Panc1 (cell line): Measurements from ENCODE around the gene ST8SIA6. TPM values are rescaled to one million over a fixed set of nuclear protein-coding genes. Genes with fewer than 3 reads are reported as not detected.
"Not testable (repeated sequence)": the region's sequence is repeated elsewhere in the genome, so short reads cannot be mapped to it uniquely, and the experiment has no call there.

Experiments
- ATAC-seq: fragments of 200-7000 bp; cut with Tn5 transposase; 2 replicates; pipeline ENCODE4 v1.9.1; 2020; ENCODE audit warnings: mild to moderate bottlenecking, moderate library complexity
- BruUV-seq: library from RNA; stranded (reverse); fragments of 400-500 nt; replicated peaks from 2 replicates; lab custom pipeline; 2021; lab: Mats Ljungman, UMichigan
- CTCF ChIA-PET: fragments of 300-600 bp; sonication (Branson Sonifier 250); formaldehyde crosslinking; loops from one replicate; lab custom pipeline; 2022; ENCODE audit warnings: antibody characterized with exemption; lab: Charles Lee
- POLR2A ChIA-PET: fragments of 300-600 bp; sonication (Branson Sonifier 250); formaldehyde crosslinking; loops from one replicate; lab custom pipeline; 2022; ENCODE audit warnings: antibody characterized with exemption; lab: Charles Lee
- DNase-seq: peaks from one replicate; pipeline ENCODE4 v3.0.0-alpha.2; 2010; ENCODE audit warnings: low read depth, low spot score
- H3K27ac ChIP-seq: 2 replicates; pipeline ENCODE4 v1.5.1; 2011; ENCODE audit warnings: mild to moderate bottlenecking, low read length, inconsistent platforms
- H3K27me3 ChIP-seq: fragments of 200-500 bp; sonication (Bioruptor generic); 2 replicates; pipeline ENCODE4 v1.6.0; 2014; ENCODE audit warnings: low read length, inconsistent platforms; ENCODE audit not compliant: control insufficient read depth, insufficient read depth
- H3K36me3 ChIP-seq: fragments of 200-500 bp; sonication (Bioruptor generic); 2 replicates; pipeline ENCODE4 v1.5.1; 2014; ENCODE audit warnings: inconsistent platforms, mild to moderate bottlenecking, low read length, moderate library complexity; ENCODE audit not compliant: control insufficient read depth, insufficient read depth
- H3K4me1 ChIP-seq: 2 replicates; pipeline ENCODE4 v1.5.1; 2011; ENCODE audit warnings: inconsistent platforms, mild to moderate bottlenecking, low read length, moderate library complexity; ENCODE audit not compliant: control insufficient read depth, insufficient read depth
- H3K4me3 ChIP-seq, 2 experiments: 2 replicates each; pipeline ENCODE4 v1.5.1; 2011 to 2012; ENCODE audit warnings: low read depth in 2 of 2, low read length in 2 of 2, mild to moderate bottlenecking in 2 of 2, inconsistent platforms in 1 of 2, moderate library complexity in 1 of 2
- H3K9me3 ChIP-seq: fragments of 200-500 bp; sonication (Bioruptor generic); 2 replicates; pipeline ENCODE4 v1.5.1; 2014; ENCODE audit warnings: low read depth, mild to moderate bottlenecking, inconsistent platforms, low read length, moderate library complexity; ENCODE audit not compliant: control insufficient read depth, insufficient read depth
- CTCF ChIP-seq: fragments of 450-650 bp; IDR thresholded peaks from 2 replicates; pipeline ENCODE4 v1.5.1; 2017; ENCODE audit warnings: mild to moderate bottlenecking
- POLR2AphosphoS5 ChIP-seq: IDR thresholded peaks from 2 replicates; pipeline ENCODE4 v1.6.1; 2012; ENCODE audit warnings: mild to moderate bottlenecking, low read depth, low read length, moderate library complexity
- SIN3A ChIP-seq: IDR thresholded peaks from 2 replicates; pipeline ENCODE4 v1.6.1; 2012; ENCODE audit warnings: low read depth, mild to moderate bottlenecking, low read length, moderate library complexity, borderline replicate concordance; ENCODE audit not compliant: insufficient read depth
- TCF7L2 ChIP-seq: IDR thresholded peaks from 2 replicates; pipeline ENCODE4 v1.6.1; 2011; ENCODE audit warnings: mild to moderate bottlenecking, low read depth, low read length, inconsistent platforms
- in situ Hi-C: cut with HindIII; loops from 2 replicates; pipeline ENCODE4 v1.10.0; 2016; ENCODE audit warnings: low sequenced_read_pairs, low pct_unique_long_range_greater_than_20kb
- intact Hi-C: fragments of 100-400 bp; cut with micrococcal nuclease; formaldehyde crosslinking; loops from one replicate; pipeline ENCODE4 v1.10.0; 2022; ENCODE audit not compliant: unreplicated experiment
- total RNA-seq: library from RNA; stranded (reverse); gene quantifications from one replicate; pipeline ENCODE4 v1.2.1, GENCODE V29; 2021; ENCODE audit not compliant: unreplicated experiment
- TF ChIP-seq, protein P1 (sequence below), 2 experiments: IDR thresholded peaks; 2 replicates each; pipeline ENCODE4 v1.6.1; 2011 to 2012; ENCODE audit warnings: low read depth in 2 of 2, control low read depth in 1 of 2, low read length in 1 of 2, mild to moderate bottlenecking in 1 of 2, moderate library complexity in 1 of 2; ENCODE audit not compliant: insufficient read depth in 1 of 2

Gene ST8SIA6
- total RNA-seq, 1 experiment from 2014 or later: 0.82 TPM

- ATAC-seq: peak; percentile 47; the same call in 1 of the 2 replicates
- TF ChIP-seq CTCF: no peak
- TF ChIP-seq TCF7L2: no peak
- no peak for TF ChIP-seq SIN3A
- TF ChIP-seq, protein P1, sequence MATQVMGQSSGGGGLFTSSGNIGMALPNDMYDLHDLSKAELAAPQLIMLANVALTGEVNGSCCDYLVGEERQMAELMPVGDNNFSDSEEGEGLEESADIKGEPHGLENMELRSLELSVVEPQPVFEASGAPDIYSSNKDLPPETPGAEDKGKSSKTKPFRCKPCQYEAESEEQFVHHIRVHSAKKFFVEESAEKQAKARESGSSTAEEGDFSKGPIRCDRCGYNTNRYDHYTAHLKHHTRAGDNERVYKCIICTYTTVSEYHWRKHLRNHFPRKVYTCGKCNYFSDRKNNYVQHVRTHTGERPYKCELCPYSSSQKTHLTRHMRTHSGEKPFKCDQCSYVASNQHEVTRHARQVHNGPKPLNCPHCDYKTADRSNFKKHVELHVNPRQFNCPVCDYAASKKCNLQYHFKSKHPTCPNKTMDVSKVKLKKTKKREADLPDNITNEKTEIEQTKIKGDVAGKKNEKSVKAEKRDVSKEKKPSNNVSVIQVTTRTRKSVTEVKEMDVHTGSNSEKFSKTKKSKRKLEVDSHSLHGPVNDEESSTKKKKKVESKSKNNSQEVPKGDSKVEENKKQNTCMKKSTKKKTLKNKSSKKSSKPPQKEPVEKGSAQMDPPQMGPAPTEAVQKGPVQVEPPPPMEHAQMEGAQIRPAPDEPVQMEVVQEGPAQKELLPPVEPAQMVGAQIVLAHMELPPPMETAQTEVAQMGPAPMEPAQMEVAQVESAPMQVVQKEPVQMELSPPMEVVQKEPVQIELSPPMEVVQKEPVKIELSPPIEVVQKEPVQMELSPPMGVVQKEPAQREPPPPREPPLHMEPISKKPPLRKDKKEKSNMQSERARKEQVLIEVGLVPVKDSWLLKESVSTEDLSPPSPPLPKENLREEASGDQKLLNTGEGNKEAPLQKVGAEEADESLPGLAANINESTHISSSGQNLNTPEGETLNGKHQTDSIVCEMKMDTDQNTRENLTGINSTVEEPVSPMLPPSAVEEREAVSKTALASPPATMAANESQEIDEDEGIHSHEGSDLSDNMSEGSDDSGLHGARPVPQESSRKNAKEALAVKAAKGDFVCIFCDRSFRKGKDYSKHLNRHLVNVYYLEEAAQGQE (IDR thresholded peaks at IDR 0.05; ENCODE audit: insufficient read depth in 1 of 2, low read depth in 2 of 2, low read length in 1 of 2): no peak
- TF ChIP-seq POLR2AphosphoS5: no peak
- CTCF ChIA-PET: no interaction called here
These were observed 10.5 kb downstream of the ST8SIA6 start for GRCh38 chr10:17443707-17444387.

DNA sequence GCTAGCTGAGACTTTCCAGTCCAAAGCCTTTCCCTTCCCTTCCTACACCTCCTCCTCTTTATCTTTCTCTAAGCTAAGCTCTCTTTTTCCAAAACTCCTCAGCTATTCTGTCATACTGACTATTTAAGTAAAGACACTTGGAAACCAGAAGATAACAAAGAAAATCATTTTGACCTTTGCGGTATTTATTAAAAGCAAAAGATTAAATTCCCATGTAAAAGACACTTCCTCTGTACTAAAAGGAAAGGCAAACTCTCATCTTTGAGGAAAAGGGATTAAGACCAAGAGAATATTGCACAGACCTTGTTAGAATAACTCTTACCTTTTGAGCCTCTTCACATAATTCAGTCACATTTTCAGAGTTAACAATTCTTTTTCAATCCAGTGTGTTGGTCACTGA lies 15.8 kb downstream of the ST8SIA6 start:
- Histone ChIP-seq H3K4me1 (no peaks in the 10 kb centered on the region), H3K9me3 (no peaks in the 10 kb centered on the region), H3K36me3 (no peaks in the 10 kb centered on the region), H3K27ac (no peak overlapping the region), H3K4me3 (no peak overlapping the region), H3K27me3 (no peaks in the 10 kb centered on the region)
- DNase-seq (no peak), ATAC-seq (no peak)
- POLR2A ChIA-PET: interaction anchor here (0.6 to 0.7 kb wide), 2 partner anchors 84 to 626 kb away, joined by 3 read pairs; no protein-coding TSS in a partner anchor
- CTCF ChIA-PET: no interaction called here
- in situ Hi-C loops (no loop called here), intact Hi-C loops (no loop called here)
- TF ChIP-seq POLR2AphosphoS5 (no peak), SIN3A (no peak), CTCF (no peak), TCF7L2 (no peak)
- TF ChIP-seq, protein P1 (IDR thresholded peaks at IDR 0.05; ENCODE audit: insufficient read depth in 1 of 2, low read depth in 2 of 2, low read length in 1 of 2): no peak
- BruUV-seq: no TSS peak

More at GRCh38 chr10:17443707-17444387, 10.5 kb downstream of the ST8SIA6 start:
- intact Hi-C loops (loop anchor here (10.0 kb wide), 1 partner anchor 151 kb away; no protein-coding TSS in a partner anchor), in situ Hi-C loops (no loop called here)
- Histone ChIP-seq H3K4me1 (peaks cover 6% of the 10 kb centered on the region; the same call in 1 of the 2 replicates), H3K9me3 (no peaks in the 10 kb centered on the region; the same call in 1 of the 2 replicates), H3K27me3 (no peaks in the 10 kb centered on the region), H3K27ac (peak overlapping the region; percentile 64; the same call in 1 of the 2 replicates), H3K36me3 (no peaks in the 10 kb centered on the region), H3K4me3 (peak overlapping the region in 1 of 2 experiments; percentile 12; a peak in 1 of 4 replicates)
- no TSS peak for BruUV-seq
- POLR2A ChIA-PET: interaction anchor here (1.1 kb wide), 1 partner anchor 626 kb away, joined by 4 read pairs; the partner anchor contains the start of gene RSU1
- no peak for DNase-seq

DNA sequence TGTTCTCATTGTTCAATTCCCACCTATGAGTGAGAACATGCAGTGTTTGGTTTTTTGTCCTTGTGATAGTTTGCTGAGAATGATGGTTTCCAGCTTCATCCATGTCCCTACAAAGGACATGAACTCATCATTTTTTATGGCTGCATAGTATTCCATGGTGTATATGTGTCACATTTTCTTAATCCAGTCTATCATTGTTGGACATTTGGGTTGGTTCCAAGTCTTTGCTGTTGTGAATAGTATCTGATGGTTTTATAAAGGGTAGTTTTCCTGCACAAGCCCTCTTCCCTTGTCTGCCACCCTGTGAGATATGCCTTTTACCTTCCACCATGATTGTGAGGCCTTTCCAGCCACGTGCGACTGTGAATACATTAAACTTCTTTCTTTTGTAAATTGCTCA lies 17.8 kb downstream of the ST8SIA6 start:
- intact Hi-C loops, CTCF ChIA-PET: not testable (repeated sequence)

More for the DNA sequence above, 17.8 kb downstream of the ST8SIA6 start:
- H3K4me3 ChIP-seq, H3K9me3 ChIP-seq, H3K27ac ChIP-seq, BruUV-seq, in situ Hi-C loops, H3K4me1 ChIP-seq, H3K36me3 ChIP-seq, ATAC-seq, H3K27me3 ChIP-seq, POLR2A ChIA-PET, DNase-seq: not testable (repeated sequence)
